Astrocyte of the spinal cord (primary cell): ENCODE results near the gene SLC25A24.

Experiments used
- DNase-seq: peaks from one replicate; pipeline ENCODE4 v3.0.0; 2011; ENCODE audit warnings: low read depth, low spot score
- H3K4me3 ChIP-seq: 2 replicates; pipeline ENCODE4 v1.5.1; 2011; ENCODE audit warnings: low read depth, mild to moderate bottlenecking, low read length, moderate library complexity
- in situ Hi-C: cut with HindIII; loops from 2 replicates; pipeline ENCODE4 v1.10.0; 2017; ENCODE audit warnings: low sequenced_read_pairs
- TF ChIP-seq, protein P1 (sequence below): IDR thresholded peaks from 2 replicates; pipeline ENCODE4 v1.5.1; 2012; ENCODE audit warnings: low read depth, mild to moderate bottlenecking, low read length, inconsistent platforms

The SLC25A24 gene

GRCh38 chr1:108106775-108107174, 93.4 kb downstream of the SLC25A24 start:
- TF ChIP-seq, protein P1, sequence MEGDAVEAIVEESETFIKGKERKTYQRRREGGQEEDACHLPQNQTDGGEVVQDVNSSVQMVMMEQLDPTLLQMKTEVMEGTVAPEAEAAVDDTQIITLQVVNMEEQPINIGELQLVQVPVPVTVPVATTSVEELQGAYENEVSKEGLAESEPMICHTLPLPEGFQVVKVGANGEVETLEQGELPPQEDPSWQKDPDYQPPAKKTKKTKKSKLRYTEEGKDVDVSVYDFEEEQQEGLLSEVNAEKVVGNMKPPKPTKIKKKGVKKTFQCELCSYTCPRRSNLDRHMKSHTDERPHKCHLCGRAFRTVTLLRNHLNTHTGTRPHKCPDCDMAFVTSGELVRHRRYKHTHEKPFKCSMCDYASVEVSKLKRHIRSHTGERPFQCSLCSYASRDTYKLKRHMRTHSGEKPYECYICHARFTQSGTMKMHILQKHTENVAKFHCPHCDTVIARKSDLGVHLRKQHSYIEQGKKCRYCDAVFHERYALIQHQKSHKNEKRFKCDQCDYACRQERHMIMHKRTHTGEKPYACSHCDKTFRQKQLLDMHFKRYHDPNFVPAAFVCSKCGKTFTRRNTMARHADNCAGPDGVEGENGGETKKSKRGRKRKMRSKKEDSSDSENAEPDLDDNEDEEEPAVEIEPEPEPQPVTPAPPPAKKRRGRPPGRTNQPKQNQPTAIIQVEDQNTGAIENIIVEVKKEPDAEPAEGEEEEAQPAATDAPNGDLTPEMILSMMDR: no peak
- H3K4me3 ChIP-seq: no peak overlapping the region
- in situ Hi-C loops: no loop called here
- no peak for DNase-seq

DNA sequence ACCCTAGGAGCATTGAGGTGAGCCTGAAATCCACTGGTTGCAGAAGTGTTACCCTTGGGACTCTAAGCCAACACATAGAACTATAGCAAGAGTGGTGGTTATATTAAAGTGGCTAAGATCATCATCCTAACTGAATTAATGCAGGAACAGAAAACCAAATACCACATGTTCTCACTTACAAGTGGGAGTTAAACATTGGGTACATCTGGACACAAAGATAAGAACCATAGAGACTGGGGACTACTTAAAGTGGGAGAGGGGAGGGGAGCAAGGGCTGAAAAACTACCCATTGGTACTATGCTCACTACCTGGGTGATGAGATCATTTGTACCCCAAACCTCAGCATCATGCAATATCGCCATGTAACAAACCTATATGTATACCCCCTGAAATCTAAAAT, 100.0 kb downstream of the SLC25A24 start:
- TF ChIP-seq, protein P1: no peak
- in situ Hi-C loops: no loop called here
- DNase-seq: no peak
- no peak overlapping the region for H3K4me3 ChIP-seq

GRCh38 chr1:108097018-108097417, 103.1 kb downstream of the SLC25A24 start:
- TF ChIP-seq, protein P1: no peak
- in situ Hi-C loops: no loop called here
- DNase-seq: no peak
- no peak overlapping the region for H3K4me3 ChIP-seq

DNA sequence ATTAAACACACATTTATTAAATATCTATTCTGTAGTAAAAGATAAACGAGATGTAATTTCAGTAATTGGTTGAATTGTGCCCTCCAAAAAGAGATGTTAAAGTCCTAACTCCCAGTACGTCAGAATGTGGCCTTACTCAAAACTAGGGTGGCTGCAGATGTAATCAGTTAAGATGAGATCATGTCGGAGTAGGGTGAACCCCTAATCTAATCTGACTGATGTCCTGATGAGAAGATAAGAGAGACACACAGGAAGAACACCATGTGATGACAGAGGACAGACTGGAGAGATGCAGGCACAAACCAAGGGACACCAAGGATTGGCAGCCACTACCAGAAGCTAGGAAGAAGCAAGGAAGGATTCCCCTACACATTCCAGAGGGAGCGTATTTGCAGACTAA, 104.1 kb downstream of the SLC25A24 start:
- in situ Hi-C loops: no loop called here
- no peak for DNase-seq
- TF ChIP-seq, protein P1: no peak
- no peak overlapping the region for H3K4me3 ChIP-seq

GRCh38 chr1:108089477-108089876, 110.7 kb downstream of the SLC25A24 start:
- TF ChIP-seq, protein P1: no peak
- no peak overlapping the region for H3K4me3 ChIP-seq
- in situ Hi-C loops: no loop called here
- no peak for DNase-seq

GRCh38 chr1:108085628-108086027, 114.5 kb downstream of the SLC25A24 start:
- TF ChIP-seq, protein P1: no peak
- in situ Hi-C loops: no loop called here
- DNase-seq: no peak
- no peak overlapping the region for H3K4me3 ChIP-seq

- H3K4me3 ChIP-seq: no peak overlapping the region
- TF ChIP-seq, protein P1: no peak
- DNase-seq: no peak
- in situ Hi-C loops: no loop called here
These were observed 115.2 kb downstream of the SLC25A24 start for GRCh38 chr1:108084866-108085477.
